ENCODE results near the gene SOX14. TPM values are rescaled to one million over a fixed set of nuclear protein-coding genes. Genes with fewer than 3 reads are reported as not detected.
A peak's percentile ranks its signal among the peaks of the same experiment; 100 is the strongest.

Gene SOX14
- total and polyA plus RNA-seq, 2 experiments from 2014 or later, result 0.39 TPM; not detected in 1

GRCh38 chr3:137769322-137770065 lies 5.4 kb downstream of the SOX14 start:
- Histone ChIP-seq H3K9me2 (ENCODE audit: insufficient read depth) (no peaks in the 10 kb centered on the region), H3F3A (replicated peaks; ENCODE audit: low read depth) (peaks cover 38% of the 10 kb centered on the region), H3K27me3 (ENCODE audit: insufficient read depth) (peaks cover 99% of the 10 kb centered on the region), H3K27ac (ENCODE audit: low read depth) (no peak overlapping the region), H3K4me1 (ENCODE audit: insufficient read depth) (peaks cover 73% of the 10 kb centered on the region), H3K36me3 (ENCODE audit: insufficient read depth) (no peaks in the 10 kb centered on the region), H3K79me2 (replicated peaks; ENCODE audit: insufficient read depth) (no peaks in the 10 kb centered on the region), H3K4me2 (peak overlapping the region; percentile 82), H2AFZ (no peak overlapping the region), H4K20me1 (replicated peaks; ENCODE audit: insufficient read depth) (no peaks in the 10 kb centered on the region), H3K4me3 (peak overlapping the region; percentile 49)
- DNase-seq (ENCODE audit: low spot score) (peak; percentile 61), ATAC-seq (no peak)
- no peak overlapping the region for H3K27ac Mint-ChIP-seq
- H3K27me3 Mint-ChIP-seq (ENCODE audit: insufficient read depth, low read depth, poor library complexity), result peaks cover 100% of the 10 kb centered on the region
- peaks cover 70% of the 10 kb centered on the region for H3K4me1 Mint-ChIP-seq
- no peaks in the 10 kb centered on the region; the same call in 2 of the 3 replicates for H3K9me3 Mint-ChIP-seq
- H3K4me3 Mint-ChIP-seq, result peak overlapping the region; percentile 83
- H3K36me3 Mint-ChIP-seq (ENCODE audit: low read depth), result no peaks in the 10 kb centered on the region; the same call in 2 of the 3 replicates
- TF ChIP-seq, protein P1, sequence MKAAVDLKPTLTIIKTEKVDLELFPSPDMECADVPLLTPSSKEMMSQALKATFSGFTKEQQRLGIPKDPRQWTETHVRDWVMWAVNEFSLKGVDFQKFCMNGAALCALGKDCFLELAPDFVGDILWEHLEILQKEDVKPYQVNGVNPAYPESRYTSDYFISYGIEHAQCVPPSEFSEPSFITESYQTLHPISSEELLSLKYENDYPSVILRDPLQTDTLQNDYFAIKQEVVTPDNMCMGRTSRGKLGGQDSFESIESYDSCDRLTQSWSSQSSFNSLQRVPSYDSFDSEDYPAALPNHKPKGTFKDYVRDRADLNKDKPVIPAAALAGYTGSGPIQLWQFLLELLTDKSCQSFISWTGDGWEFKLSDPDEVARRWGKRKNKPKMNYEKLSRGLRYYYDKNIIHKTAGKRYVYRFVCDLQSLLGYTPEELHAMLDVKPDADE (IDR thresholded peaks at IDR 0.05), result no peak
- TF ChIP-seq, protein P2, sequence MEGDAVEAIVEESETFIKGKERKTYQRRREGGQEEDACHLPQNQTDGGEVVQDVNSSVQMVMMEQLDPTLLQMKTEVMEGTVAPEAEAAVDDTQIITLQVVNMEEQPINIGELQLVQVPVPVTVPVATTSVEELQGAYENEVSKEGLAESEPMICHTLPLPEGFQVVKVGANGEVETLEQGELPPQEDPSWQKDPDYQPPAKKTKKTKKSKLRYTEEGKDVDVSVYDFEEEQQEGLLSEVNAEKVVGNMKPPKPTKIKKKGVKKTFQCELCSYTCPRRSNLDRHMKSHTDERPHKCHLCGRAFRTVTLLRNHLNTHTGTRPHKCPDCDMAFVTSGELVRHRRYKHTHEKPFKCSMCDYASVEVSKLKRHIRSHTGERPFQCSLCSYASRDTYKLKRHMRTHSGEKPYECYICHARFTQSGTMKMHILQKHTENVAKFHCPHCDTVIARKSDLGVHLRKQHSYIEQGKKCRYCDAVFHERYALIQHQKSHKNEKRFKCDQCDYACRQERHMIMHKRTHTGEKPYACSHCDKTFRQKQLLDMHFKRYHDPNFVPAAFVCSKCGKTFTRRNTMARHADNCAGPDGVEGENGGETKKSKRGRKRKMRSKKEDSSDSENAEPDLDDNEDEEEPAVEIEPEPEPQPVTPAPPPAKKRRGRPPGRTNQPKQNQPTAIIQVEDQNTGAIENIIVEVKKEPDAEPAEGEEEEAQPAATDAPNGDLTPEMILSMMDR (conservative IDR thresholded peaks at IDR 0.05; ENCODE audit: low read depth in 2 of 2), result no peak
- peak; percentile 93 for TF ChIP-seq EZH2 (IDR thresholded peaks at IDR 0.05; ENCODE audit: low read depth, unreplicated experiment)
- TF ChIP-seq ZNF331 (CRISPR knock-in tag; IDR thresholded peaks at IDR 0.05; ENCODE audit: low read depth), result no peak
- TF ChIP-seq, protein P3, sequence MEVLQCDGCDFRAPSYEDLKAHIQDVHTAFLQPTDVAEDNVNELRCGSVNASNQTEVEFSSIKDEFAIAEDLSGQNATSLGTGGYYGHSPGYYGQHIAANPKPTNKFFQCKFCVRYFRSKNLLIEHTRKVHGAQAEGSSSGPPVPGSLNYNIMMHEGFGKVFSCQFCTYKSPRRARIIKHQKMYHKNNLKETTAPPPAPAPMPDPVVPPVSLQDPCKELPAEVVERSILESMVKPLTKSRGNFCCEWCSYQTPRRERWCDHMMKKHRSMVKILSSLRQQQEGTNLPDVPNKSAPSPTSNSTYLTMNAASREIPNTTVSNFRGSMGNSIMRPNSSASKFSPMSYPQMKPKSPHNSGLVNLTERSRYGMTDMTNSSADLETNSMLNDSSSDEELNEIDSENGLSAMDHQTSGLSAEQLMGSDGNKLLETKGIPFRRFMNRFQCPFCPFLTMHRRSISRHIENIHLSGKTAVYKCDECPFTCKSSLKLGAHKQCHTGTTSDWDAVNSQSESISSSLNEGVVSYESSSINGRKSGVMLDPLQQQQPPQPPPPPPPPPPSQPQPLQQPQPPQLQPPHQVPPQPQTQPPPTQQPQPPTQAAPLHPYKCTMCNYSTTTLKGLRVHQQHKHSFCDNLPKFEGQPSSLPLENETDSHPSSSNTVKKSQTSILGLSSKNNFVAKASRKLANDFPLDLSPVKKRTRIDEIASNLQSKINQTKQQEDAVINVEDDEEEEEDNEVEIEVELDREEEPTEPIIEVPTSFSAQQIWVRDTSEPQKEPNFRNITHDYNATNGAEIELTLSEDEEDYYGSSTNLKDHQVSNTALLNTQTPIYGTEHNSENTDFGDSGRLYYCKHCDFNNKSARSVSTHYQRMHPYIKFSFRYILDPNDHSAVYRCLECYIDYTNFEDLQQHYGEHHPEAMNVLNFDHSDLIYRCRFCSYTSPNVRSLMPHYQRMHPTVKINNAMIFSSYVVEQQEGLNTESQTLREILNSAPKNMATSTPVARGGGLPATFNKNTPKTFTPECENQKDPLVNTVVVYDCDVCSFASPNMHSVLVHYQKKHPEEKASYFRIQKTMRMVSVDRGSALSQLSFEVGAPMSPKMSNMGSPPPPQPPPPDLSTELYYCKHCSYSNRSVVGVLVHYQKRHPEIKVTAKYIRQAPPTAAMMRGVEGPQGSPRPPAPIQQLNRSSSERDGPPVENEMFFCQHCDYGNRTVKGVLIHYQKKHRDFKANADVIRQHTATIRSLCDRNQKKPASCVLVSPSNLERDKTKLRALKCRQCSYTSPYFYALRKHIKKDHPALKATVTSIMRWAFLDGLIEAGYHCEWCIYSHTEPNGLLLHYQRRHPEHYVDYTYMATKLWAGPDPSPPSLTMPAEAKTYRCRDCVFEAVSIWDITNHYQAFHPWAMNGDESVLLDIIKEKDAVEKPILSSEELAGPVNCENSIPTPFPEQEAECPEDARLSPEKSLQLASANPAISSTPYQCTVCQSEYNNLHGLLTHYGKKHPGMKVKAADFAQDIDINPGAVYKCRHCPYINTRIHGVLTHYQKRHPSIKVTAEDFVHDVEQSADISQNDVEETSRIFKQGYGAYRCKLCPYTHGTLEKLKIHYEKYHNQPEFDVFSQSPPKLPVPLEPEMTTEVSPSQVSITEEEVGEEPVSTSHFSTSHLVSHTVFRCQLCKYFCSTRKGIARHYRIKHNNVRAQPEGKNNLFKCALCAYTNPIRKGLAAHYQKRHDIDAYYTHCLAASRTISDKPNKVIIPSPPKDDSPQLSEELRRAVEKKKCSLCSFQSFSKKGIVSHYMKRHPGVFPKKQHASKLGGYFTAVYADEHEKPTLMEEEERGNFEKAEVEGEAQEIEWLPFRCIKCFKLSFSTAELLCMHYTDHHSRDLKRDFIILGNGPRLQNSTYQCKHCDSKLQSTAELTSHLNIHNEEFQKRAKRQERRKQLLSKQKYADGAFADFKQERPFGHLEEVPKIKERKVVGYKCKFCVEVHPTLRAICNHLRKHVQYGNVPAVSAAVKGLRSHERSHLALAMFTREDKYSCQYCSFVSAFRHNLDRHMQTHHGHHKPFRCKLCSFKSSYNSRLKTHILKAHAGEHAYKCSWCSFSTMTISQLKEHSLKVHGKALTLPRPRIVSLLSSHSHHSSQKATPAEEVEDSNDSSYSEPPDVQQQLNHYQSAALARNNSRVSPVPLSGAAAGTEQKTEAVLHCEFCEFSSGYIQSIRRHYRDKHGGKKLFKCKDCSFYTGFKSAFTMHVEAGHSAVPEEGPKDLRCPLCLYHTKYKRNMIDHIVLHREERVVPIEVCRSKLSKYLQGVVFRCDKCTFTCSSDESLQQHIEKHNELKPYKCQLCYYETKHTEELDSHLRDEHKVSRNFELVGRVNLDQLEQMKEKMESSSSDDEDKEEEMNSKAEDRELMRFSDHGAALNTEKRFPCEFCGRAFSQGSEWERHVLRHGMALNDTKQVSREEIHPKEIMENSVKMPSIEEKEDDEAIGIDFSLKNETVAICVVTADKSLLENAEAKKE (CRISPR knock-in tag; IDR thresholded peaks at IDR 0.05), result no peak
- TF ChIP-seq ZNF114 (CRISPR knock-in tag; IDR thresholded peaks at IDR 0.05), result no peak
- TF ChIP-seq CREB1 (CRISPR knock-in tag; IDR thresholded peaks at IDR 0.05; ENCODE audit: low read depth), result no peak
- no peak for TF ChIP-seq STAT1 (IDR thresholded peaks at IDR 0.05; ENCODE audit: unreplicated experiment)
- TF ChIP-seq, protein P4, sequence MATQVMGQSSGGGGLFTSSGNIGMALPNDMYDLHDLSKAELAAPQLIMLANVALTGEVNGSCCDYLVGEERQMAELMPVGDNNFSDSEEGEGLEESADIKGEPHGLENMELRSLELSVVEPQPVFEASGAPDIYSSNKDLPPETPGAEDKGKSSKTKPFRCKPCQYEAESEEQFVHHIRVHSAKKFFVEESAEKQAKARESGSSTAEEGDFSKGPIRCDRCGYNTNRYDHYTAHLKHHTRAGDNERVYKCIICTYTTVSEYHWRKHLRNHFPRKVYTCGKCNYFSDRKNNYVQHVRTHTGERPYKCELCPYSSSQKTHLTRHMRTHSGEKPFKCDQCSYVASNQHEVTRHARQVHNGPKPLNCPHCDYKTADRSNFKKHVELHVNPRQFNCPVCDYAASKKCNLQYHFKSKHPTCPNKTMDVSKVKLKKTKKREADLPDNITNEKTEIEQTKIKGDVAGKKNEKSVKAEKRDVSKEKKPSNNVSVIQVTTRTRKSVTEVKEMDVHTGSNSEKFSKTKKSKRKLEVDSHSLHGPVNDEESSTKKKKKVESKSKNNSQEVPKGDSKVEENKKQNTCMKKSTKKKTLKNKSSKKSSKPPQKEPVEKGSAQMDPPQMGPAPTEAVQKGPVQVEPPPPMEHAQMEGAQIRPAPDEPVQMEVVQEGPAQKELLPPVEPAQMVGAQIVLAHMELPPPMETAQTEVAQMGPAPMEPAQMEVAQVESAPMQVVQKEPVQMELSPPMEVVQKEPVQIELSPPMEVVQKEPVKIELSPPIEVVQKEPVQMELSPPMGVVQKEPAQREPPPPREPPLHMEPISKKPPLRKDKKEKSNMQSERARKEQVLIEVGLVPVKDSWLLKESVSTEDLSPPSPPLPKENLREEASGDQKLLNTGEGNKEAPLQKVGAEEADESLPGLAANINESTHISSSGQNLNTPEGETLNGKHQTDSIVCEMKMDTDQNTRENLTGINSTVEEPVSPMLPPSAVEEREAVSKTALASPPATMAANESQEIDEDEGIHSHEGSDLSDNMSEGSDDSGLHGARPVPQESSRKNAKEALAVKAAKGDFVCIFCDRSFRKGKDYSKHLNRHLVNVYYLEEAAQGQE (IDR thresholded peaks at IDR 0.05; ENCODE audit: unreplicated experiment), result no peak

All from GM23338 (cell line).